Mesenchymal stem cell (in vitro differentiated cells and primary cell): ENCODE data around the gene SEL1L2.

ENCODE experiments used
- DNase-seq: peaks from one replicate; pipeline ENCODE4 v3.0.0-alpha.2; 2013
- H2AFZ ChIP-seq: one replicate; pipeline ENCODE4 v1.6.1; 2013; ENCODE audit warnings: low read depth, mild to moderate bottlenecking, control low read depth, inconsistent platforms, low read length, moderate library complexity
- H2AK5ac ChIP-seq: 2 replicates; pipeline ENCODE4 v1.6.1; 2013; ENCODE audit warnings: low read length, moderate library complexity, mild to moderate bottlenecking, inconsistent platforms; ENCODE audit not compliant: severe bottlenecking
- H2BK120ac ChIP-seq: one replicate; pipeline ENCODE4 v1.6.1; 2013; ENCODE audit warnings: low read depth, mild to moderate bottlenecking, inconsistent platforms, low read length, moderate library complexity
- H2BK12ac ChIP-seq, 2 experiments: one replicate each; pipeline ENCODE4 v1.6.1; 2013; ENCODE audit warnings: inconsistent platforms in 2 of 2, low read length in 2 of 2, mild to moderate bottlenecking in 2 of 2, moderate library complexity in 2 of 2, control low read depth in 1 of 2
- H2BK15ac ChIP-seq: one replicate; pipeline ENCODE4 v1.6.1; 2013; ENCODE audit warnings: mild to moderate bottlenecking, low read depth, inconsistent platforms; ENCODE audit not compliant: poor library complexity, severe bottlenecking
- H2BK5ac ChIP-seq: 2 replicates; pipeline ENCODE4 v1.6.1; 2013; ENCODE audit warnings: low read depth, mild to moderate bottlenecking, low read length, control low read depth, inconsistent platforms; ENCODE audit not compliant: poor library complexity, severe bottlenecking
- H3K14ac ChIP-seq, 2 experiments: one replicate each; pipeline ENCODE4 v1.6.1; 2013; ENCODE audit warnings: inconsistent platforms in 2 of 2, low read length in 2 of 2, control low read depth in 1 of 2, mild to moderate bottlenecking in 1 of 2, moderate library complexity in 1 of 2
- H3K18ac ChIP-seq, 2 experiments: one replicate each; pipeline ENCODE4 v1.6.1; 2013; ENCODE audit warnings: inconsistent platforms in 2 of 2, low read length in 2 of 2, control low read depth in 1 of 2, low read depth in 1 of 2, mild to moderate bottlenecking in 1 of 2
- H3K23ac ChIP-seq, 2 experiments: one replicate each; pipeline ENCODE4 v1.6.1; 2013; ENCODE audit warnings: inconsistent platforms in 2 of 2, low read length in 2 of 2, mild to moderate bottlenecking in 2 of 2, moderate library complexity in 2 of 2, control low read depth in 1 of 2
- H3K27ac ChIP-seq: 2 replicates; pipeline ENCODE4 v1.5.1; 2013; ENCODE audit warnings: mild to moderate bottlenecking, moderate library complexity, low read length, control low read depth, inconsistent platforms; ENCODE audit not compliant: poor library complexity, severe bottlenecking
- H3K27me3 ChIP-seq, 2 experiments: 2 replicates each; pipeline versions ENCODE4 v1.6.1 to v1.7.0; 2013; ENCODE audit warnings: low read length in 2 of 2, mild to moderate bottlenecking in 2 of 2, moderate library complexity in 2 of 2, control low read depth in 1 of 2, inconsistent platforms in 1 of 2; ENCODE audit not compliant: control insufficient read depth in 1 of 2, insufficient read depth in 1 of 2
- H3K36me3 ChIP-seq, 2 experiments: 2 replicates each; pipeline versions ENCODE4 v1.6.1 to v1.7.0; 2013; ENCODE audit warnings: low read length in 2 of 2, control low read depth in 1 of 2, inconsistent platforms in 1 of 2, low read depth in 1 of 2, mild to moderate bottlenecking in 1 of 2; ENCODE audit not compliant: insufficient read depth in 2 of 2, control insufficient read depth in 1 of 2
- H3K4ac ChIP-seq, 2 experiments: one replicate each; pipeline ENCODE4 v1.6.1; 2013; ENCODE audit warnings: inconsistent platforms in 2 of 2, low read length in 2 of 2, mild to moderate bottlenecking in 2 of 2, moderate library complexity in 2 of 2, control low read depth in 1 of 2, low read depth in 1 of 2
- H3K4me1 ChIP-seq: 2 replicates; pipeline ENCODE4 v1.6.1; 2013; ENCODE audit warnings: low read depth, low read length, control low read depth; ENCODE audit not compliant: control insufficient read depth, insufficient read depth
- H3K4me2 ChIP-seq: 2 replicates; pipeline ENCODE4 v1.6.1; 2013; ENCODE audit warnings: low read length, mild to moderate bottlenecking, inconsistent platforms; ENCODE audit not compliant: poor library complexity, severe bottlenecking
- H3K4me3 ChIP-seq, 2 experiments: 2 replicates each; pipeline versions ENCODE4 v1.5.1 to v1.7.0; 2013; ENCODE audit warnings: low read length in 2 of 2, mild to moderate bottlenecking in 2 of 2, control low read depth in 1 of 2, low read depth in 1 of 2; ENCODE audit not compliant: insufficient read depth in 1 of 2
- H3K79me1 ChIP-seq: replicated peaks from 2 replicates; pipeline ENCODE4 v1.6.1; 2013; ENCODE audit warnings: mild to moderate bottlenecking, control low read depth, low read length, inconsistent platforms; ENCODE audit not compliant: poor library complexity, severe bottlenecking
- H3K9ac ChIP-seq: 2 replicates; pipeline ENCODE4 v1.7.0; 2013; ENCODE audit warnings: mild to moderate bottlenecking, low read length, moderate library complexity
- H3K9me3 ChIP-seq: 2 replicates; pipeline ENCODE4 v1.7.0; 2013; ENCODE audit warnings: mild to moderate bottlenecking, low read length; ENCODE audit not compliant: control insufficient read depth
- H4K8ac ChIP-seq: one replicate; pipeline ENCODE4 v1.6.1; 2013; ENCODE audit warnings: inconsistent platforms, mild to moderate bottlenecking, low read length, moderate library complexity
- H4K91ac ChIP-seq: one replicate; pipeline ENCODE4 v1.6.1; 2013; ENCODE audit warnings: mild to moderate bottlenecking, low read length, inconsistent platforms
- WGBS: methylation state at CpG from one replicate; pipeline ENCODE4 v1.1.7; 2013; ENCODE audit warnings: mixed read lengths; 5-methylcytosine and 5-hydroxymethylcytosine counted together

The SEL1L2 gene

GRCh38 chr20:13809855-13810254, 180.6 kb downstream of the SEL1L2 start:
- Histone ChIP-seq H2AFZ (no peak overlapping the region), H3K18ac (no peak overlapping the region), H2BK5ac (no peak overlapping the region), H3K4me1 (no peaks in the 10 kb centered on the region), H3K9me3 (no peaks in the 10 kb centered on the region), H3K4me3 (no peak overlapping the region), H4K8ac (no peak overlapping the region), H3K79me1 (peaks cover 11% of the 10 kb centered on the region), H3K4me2 (no peak overlapping the region), H3K27ac (no peak overlapping the region), H3K4ac (no peak overlapping the region), H4K91ac (no peak overlapping the region), H3K9ac (no peak overlapping the region), H2BK12ac (no peak overlapping the region), H3K27me3 (no peaks in the 10 kb centered on the region), H2AK5ac (no peak overlapping the region), H3K23ac (no peak overlapping the region), H3K14ac (no peak overlapping the region), H2BK120ac (no peak overlapping the region), H3K36me3 (peaks cover 16 to 84% of the 10 kb centered on the region in 2 experiments), H2BK15ac (no peak overlapping the region)
- WGBS: 96% methylated on average over 3 of the region's 3 CpGs
- no peak for DNase-seq

GRCh38 chr20:13809373-13809772, 181.0 kb downstream of the SEL1L2 start:
- no peak overlapping the region for H3K4ac ChIP-seq
- H2BK15ac ChIP-seq: no peak overlapping the region
- H2BK5ac ChIP-seq: no peak overlapping the region
- WGBS: 99% methylated on average over 2 of the region's 2 CpGs
- H3K27ac ChIP-seq: no peak overlapping the region
- no peak overlapping the region for H3K14ac ChIP-seq
- H3K9me3 ChIP-seq: no peaks in the 10 kb centered on the region
- no peak overlapping the region for H3K23ac ChIP-seq
- H4K91ac ChIP-seq: no peak overlapping the region
- no peak overlapping the region for H2BK12ac ChIP-seq
- H3K18ac ChIP-seq: no peak overlapping the region
- H2AFZ ChIP-seq: no peak overlapping the region
- H3K9ac ChIP-seq: no peak overlapping the region
- DNase-seq: no peak
- no peak overlapping the region for H2AK5ac ChIP-seq
- H3K79me1 ChIP-seq: peaks cover 12% of the 10 kb centered on the region
- H3K4me2 ChIP-seq: no peak overlapping the region
- H3K4me3 ChIP-seq: no peak overlapping the region
- H3K36me3 ChIP-seq: peaks cover 16 to 84% of the 10 kb centered on the region in 2 experiments
- H3K27me3 ChIP-seq: no peaks in the 10 kb centered on the region
- no peak overlapping the region for H2BK120ac ChIP-seq
- H4K8ac ChIP-seq: no peak overlapping the region
- H3K4me1 ChIP-seq: no peaks in the 10 kb centered on the region

GRCh38 chr20:13800728-13801134, 189.7 kb downstream of the SEL1L2 start:
- Histone ChIP-seq H2AFZ (no peak overlapping the region), H3K79me1 (peaks cover 14% of the 10 kb centered on the region), H3K27me3 (no peaks in the 10 kb centered on the region), H2BK12ac (no peak overlapping the region), H2BK120ac (no peak overlapping the region), H3K4ac (no peak overlapping the region), H2BK5ac (no peak overlapping the region), H3K23ac (no peak overlapping the region), H3K4me1 (peaks cover 5% of the 10 kb centered on the region), H3K4me2 (no peak overlapping the region), H3K27ac (peak overlapping the region; percentile 36), H4K8ac (peak overlapping the region; percentile 47), H3K18ac (no peak overlapping the region), H3K14ac (no peak overlapping the region), H3K36me3 (peaks cover 19 to 83% of the 10 kb centered on the region in 2 experiments), H2AK5ac (no peak overlapping the region), H3K9me3 (no peaks in the 10 kb centered on the region), H3K4me3 (no peak overlapping the region), H4K91ac (no peak overlapping the region), H3K9ac (no peak overlapping the region), H2BK15ac (no peak overlapping the region)
- DNase-seq: peak; percentile 65
- 68% methylated on average over 5 of the region's 7 CpGs for WGBS

GRCh38 chr20:13799974-13800373, 190.4 kb downstream of the SEL1L2 start:
- H3K14ac ChIP-seq: no peak overlapping the region
- H3K18ac ChIP-seq: no peak overlapping the region
- H2BK15ac ChIP-seq: no peak overlapping the region
- no peak overlapping the region for H3K4me3 ChIP-seq
- no peak overlapping the region for H2BK120ac ChIP-seq
- H3K4me1 ChIP-seq: peaks cover 5% of the 10 kb centered on the region
- 96% methylated on average over 2 of the region's 2 CpGs for WGBS
- no peak for DNase-seq
- no peak overlapping the region for H3K23ac ChIP-seq
- H3K4me2 ChIP-seq: no peak overlapping the region
- no peak overlapping the region for H3K9ac ChIP-seq
- peaks cover 13% of the 10 kb centered on the region for H3K79me1 ChIP-seq
- no peak overlapping the region for H3K27ac ChIP-seq
- H4K91ac ChIP-seq: no peak overlapping the region
- H3K36me3 ChIP-seq: peaks cover 21 to 84% of the 10 kb centered on the region in 2 experiments
- H2BK12ac ChIP-seq: no peak overlapping the region
- H2AK5ac ChIP-seq: no peak overlapping the region
- H3K4ac ChIP-seq: no peak overlapping the region
- H4K8ac ChIP-seq: no peak overlapping the region
- no peaks in the 10 kb centered on the region for H3K27me3 ChIP-seq
- no peak overlapping the region for H2BK5ac ChIP-seq
- no peaks in the 10 kb centered on the region for H3K9me3 ChIP-seq
- no peak overlapping the region for H2AFZ ChIP-seq
